HG03095 (cell line): ENCODE measurements around the gene GAPDH.
"Not testable (repeated sequence)": the region's sequence is repeated elsewhere in the genome, so short reads cannot be mapped to it uniquely, and the experiment has no call there.

Experiments used
- ATAC-seq: cut with Tn5 transposase; IDR thresholded peaks from one replicate; pipeline ENCODE4 v1.9.1; 2021; ENCODE audit warnings: moderate library complexity; ENCODE audit not compliant: unreplicated experiment

The GAPDH gene

DNA sequence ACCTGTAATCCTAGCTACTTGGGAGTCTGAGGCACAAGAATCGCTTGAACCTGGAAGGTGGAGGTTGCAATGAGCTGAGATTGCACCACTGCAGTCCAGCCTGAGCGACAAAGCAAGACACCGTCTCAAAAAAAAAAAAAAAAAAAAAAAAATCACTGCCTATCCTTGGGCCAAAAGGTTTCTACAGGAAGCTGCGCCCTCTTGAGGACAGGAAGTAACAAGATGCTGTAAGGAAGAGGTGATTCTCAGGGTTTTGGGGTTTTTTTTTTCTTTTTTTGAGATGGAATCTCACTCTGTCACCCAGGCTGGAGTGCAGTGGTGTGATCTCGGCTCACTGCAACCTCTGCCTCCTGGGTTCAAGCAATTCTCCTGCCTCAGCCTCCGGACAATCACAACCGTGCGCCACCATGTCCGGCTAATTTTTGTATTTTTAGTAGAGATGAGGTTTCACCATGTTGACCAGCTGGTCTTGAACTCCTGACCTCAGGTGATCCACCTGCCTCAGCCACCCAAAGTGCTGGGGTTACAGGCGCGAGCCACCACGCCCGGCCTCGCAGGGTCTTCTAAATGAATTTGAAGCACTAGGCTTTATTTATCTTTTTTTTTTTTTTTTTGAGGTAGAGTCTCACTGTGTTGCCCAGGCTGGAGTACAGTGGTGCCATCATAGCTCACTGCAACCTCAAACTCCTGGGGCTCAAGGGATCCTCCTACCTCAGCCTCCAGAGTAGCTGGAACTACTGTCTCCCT lies 23.9 kb downstream of the GAPDH start:
- ATAC-seq = not testable (repeated sequence)

DNA sequence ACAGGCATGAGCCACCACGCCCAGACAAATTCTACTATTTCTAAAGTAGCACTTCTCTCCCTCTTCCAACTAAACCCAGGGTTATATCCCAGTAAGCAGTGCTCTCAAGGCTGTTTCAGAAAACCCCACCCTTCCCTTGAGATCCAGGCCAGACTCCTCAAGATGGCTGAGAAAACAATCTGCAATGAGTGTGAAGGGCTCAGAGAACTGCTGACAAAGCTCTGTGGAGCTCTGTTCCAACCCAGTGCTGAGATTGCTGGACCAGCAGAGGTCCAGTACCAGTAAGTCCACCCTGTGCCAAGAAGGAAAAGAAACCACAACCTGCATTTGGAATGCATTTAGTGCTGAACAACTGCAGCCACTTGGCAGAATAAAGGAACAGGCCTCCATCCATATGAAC lies 25.2 kb downstream of the GAPDH start:
- ATAC-seq = no peak

DNA sequence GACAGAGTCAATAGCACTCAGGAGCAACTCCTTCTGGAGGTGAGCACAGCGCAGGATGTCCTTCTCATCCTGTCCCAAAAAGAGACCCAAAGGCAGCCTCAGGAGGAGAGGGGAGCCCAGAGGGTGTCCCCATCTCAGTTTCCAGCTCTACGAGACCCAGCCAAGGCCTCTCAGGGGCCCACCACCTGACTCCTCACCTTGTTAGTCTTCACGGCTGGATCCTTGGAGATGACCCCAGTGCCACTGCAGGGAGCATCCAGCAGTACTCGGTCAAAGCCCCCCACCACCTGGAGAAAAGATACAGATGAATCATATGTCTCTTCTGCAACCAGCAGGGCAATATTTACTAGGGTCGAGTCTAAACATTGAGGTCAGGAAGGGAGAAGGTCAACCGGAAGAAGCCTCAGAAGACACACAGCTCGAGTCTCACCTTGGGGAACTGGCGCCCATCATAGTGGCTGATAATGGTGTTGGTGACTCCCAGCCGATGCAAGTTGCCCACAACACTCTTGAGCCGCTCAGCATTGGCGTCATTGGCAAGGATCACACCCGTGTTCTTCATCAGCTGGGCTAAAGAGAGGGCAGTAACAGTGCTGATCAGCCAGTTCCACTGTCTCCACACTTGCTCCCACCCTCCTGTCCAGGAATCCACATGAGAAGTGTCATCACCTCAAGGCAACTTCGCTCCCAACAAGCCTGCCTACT lies 26.3 kb downstream of the GAPDH start:
- ATAC-seq = no peak

DNA sequence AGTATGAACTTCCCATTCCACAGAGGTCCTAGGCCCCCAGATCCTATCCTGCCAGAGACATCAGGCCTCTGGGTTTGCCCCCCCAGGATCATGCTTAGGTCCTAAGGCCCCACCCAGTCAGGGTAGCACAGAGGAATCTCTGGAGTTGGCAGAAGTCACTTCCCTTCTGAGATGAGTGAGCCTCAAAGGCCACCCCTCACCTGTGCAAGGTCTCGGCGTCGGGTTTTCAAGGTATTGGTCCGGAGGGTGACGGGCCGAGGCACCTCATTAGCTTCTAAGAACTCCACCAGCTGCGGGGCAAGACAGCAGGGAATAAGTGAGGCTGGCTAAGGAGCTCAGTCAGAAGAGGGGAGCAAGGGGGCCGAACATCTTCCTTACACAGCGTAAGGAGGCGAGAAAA lies 28.6 kb downstream of the GAPDH start:
- ATAC-seq = no peak

DNA sequence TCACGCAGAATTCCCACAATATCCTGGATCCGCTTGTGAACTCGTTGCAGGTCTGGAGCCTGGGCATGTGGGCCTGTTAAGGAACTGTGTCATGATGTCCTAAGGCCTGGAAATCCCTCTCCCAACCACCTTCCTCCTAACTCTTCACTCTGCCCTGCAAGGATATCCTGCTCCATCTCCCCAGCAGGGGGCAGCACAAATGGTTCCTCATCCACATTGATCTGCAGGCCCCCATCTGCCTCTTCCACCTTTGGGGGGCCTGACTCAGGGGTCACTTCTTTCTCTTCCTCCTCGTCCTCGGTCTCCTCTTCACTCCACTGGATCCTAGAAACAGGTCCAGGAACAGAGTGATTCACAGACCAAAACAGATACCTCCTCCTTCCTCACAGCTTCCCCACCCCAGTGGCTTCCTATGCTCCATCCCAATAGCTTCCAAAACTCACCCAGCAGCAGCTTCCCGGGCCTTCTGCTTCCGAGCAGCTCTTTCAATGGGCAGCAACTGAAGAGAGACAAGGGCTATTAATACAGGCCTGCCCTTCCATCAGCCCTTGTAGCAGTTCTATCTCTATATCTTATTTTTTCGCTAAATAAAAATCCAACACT lies 29.2 kb downstream of the GAPDH start:
- no peak for ATAC-seq

DNA sequence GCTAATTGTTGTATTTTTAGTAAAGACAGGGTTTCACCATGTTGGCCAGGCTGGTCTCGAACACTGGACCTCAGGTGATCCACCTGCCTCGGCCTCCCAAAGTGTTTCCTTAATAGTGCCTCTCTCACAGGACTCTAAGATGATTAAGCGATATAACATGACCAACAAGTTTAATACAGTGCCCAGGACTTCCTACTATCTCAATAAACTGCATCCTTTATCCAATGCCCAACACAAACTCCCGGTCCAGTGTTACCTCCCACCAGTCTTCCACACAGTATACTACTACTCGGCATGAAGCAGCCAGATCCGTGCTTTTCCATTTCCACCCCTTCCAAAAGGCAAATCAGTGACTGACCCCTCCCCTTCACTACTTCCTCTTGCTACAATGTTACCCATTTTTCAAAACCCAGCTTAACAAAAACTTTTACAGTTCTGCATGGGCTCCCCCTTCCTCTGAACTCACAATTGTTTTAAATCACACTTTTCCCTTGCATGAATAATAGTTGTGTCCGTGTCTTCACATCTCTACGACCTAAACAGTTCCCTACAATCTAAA lies 32.9 kb downstream of the GAPDH start:
- ATAC-seq = no peak

DNA sequence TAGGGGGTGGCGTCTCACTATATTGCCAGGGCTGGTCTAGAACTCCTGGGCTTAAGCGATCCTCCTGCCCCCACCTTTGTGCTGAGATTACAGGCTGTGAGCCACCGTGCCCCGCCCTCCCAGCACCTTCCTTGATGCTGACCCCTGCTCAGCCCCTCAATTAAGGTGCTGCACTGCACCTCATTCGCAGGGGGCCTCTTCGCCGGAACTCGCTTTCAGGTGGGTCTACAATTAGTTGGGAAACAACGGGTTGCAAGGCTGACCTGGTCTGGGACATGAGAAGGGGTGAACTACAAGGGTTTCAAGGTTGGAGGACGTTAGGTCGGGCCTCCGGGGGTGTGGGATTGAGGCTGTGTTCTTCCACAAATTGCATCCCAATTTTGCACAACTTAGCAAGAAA lies 35.0 kb downstream of the GAPDH start:
- no peak for ATAC-seq

DNA sequence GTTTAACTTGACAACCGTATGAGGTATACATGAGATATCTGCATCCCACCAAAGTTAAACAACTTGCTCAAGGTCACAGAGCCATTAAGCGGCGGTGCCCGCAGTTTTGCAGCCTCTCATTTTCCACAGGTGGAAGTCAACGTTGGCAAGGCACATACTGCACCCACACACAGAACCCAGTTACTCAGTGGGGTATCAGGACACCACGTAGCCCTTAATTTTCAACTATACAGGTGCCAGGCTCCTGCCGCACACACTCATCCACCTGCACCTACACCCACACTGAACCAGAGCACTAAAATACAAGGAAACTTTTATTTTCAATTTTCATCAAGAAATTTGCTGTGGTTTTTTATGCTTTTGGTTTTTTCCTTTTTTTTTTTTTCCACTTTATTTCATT lies 35.5 kb downstream of the GAPDH start:
- no peak for ATAC-seq

DNA sequence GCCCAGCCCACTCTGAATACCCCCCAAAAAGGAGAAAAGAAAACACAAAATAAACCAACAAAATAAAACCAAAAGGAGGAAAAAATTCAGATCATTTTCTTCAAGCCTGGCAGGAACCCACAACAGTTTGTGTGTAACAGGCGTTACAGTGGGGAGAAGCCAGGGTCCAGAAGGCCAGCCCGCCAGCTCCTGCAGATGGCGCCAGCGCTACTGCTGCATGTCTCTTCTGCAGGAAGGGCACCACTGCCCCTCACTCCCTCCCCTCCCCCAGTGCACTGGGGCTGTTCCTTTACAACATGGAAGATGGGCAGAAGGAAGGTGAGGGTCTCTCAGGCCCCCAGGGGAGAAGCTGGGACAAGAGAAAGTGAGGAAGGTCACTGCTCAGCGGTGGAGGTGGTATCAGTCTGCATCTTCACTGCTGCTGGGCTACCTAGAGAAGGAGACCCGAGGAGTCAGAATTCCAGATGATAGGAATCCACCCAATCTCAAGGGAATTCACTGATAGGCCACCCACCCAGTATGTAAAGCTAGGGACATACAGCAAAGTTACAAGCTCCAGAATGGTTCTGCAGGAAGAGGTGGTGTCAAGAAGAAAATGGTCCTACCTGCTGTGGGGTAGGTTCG lies 36.1 kb downstream of the GAPDH start:
- ATAC-seq = no peak

DNA sequence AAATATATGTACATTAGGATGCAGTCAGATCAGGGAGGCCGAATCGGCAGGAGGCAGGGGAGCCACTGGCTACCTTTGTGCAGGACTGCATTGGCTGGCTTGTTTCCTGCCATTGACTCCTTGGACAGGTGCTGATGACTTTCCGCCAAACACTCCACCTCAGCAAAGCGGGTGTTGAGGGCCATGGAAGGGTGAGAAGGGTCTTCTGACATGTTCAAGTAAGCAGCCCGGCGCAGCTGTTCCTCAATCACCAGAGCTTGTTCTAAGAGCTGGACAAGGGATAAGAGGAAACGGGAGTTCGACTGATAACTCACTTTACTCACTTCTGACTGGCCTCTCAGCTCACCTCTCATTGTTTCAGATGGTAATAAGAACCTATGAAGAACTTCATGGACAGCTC lies 38.7 kb downstream of the GAPDH start:
- no peak for ATAC-seq

DNA sequence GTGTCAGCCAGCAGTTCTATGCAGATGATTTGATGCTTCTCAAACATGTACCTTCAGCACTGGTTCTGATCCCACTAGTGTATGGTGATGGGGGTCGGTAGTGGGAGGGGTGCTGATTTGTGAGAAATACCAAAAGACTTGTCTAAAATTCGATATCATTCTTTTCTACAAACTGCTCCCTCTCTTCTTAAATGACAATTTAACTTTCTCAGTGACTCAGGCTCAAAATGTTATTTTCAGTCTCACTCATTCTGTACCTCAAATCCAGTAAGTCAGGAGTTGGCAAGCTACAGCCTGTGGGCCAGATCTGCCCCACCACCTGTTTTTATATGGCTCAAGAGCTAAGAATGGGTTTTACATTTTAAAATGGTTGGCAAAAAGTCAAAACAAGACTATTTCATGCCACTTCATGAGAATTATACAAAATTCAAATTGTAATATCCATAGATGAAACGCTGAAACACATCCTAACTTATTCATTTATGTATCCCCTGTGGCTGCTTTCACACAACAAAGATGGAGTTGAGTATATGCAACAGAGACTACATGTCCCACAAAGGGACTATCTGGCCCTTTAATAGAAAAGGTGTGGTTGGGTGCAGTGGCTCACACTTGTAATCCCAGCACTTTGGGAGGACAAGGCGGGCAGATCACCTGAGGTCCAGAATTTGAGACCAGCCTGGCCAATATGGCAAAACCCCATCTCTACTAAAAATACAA lies 40.4 kb downstream of the GAPDH start:
- ATAC-seq = no peak

DNA sequence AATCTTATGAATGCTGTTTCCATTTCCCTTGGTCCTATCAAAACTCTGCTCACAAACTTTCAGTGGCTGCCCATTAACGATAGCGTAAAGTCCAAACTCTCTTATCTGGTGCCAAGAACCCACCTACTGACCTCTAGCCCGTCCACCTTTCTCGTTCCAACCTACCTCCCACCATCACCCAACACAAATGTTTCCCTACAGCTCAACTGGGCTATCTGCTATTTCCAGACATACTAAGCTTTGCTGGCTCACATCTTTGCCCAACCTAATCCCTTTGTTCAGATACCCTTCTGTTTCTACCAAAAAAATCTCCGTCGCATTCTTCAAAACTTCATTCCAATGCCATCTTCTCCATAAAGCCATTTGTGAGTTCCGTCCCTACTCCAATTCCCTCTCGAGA lies 41.3 kb downstream of the GAPDH start:
- ATAC-seq = no peak

DNA sequence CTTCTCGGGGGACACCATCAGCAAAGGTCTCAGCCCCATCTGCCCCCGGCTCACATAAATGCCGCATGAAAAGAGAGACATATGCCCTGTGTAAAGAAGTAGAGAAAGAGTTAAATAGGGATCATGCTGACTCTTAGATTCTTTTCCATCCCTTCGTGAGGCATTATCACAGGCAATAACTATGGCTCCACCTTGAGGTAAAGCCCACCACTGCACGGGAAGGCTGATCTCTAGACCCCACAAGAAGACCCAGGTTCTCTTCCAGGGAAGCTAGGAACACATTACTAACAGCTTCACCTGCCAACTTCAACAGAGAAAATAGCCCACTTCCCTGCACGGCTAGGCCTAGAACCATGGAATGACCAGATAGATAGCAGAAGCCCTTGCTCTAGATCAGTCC lies 47.9 kb downstream of the GAPDH start:
- ATAC-seq = no peak

DNA sequence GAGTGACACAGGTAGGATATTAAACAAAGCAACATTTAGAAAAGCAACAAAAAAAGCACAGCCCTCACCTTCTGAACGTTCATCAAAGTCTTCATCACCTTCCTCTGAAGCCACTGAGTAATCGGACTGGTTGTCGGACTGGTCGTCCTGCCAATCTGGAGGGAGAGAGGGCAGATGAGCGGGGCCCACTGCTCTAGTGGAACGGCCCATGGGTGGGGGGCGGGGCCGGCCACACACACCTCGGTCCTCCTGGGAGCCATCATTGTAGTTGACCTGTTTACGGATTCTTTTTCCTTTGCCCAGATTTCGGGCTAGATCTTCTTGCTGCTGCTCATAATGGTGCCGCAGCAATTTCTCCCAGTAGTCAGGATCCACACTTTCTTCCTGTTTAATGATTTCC lies 48.6 kb downstream of the GAPDH start:
- ATAC-seq = no peak

DNA sequence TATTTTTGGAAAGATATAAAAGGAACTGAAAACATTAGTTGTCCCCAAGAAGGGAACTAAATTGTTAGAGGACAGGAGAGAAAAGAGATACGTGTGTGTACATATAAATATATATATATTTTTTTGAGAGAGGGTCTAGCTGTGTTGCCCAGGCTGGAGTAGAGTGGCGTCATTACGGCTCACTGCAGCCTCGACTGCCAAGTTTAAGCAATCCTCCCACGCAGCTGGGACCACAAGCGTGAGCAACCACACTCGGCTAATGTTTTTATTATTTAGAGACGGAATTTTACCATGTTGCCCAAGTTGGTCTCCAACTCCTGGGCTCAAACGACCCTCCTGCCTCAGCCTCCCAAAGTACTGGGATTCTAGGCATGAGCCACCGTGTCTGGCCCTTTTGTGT lies 50.0 kb downstream of the GAPDH start:
- no peak for ATAC-seq

DNA sequence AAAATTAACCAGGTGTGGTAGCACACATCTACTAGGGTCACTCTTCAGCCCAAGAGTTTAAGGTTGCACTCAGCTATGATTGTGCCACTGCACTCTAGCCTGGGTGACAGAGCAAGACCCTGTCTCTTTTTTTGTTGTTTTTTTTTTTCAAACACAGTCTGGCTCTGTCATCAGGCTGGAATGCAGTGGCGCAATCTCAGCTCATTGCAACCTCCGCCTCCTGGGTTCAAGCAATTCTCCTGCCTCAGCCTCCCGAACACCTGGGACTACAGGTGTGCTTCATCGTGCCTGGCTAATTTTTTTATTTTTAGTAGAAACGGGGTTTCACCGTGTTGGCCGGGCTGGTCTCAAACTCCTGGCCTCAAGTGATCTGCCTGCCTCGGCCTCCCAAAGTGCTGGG lies 52.3 kb downstream of the GAPDH start:
- not testable (repeated sequence) for ATAC-seq
